Transverse colon (tissue), 4 donors: ENCODE data around the gene REL.

Experiments used
- CTCF ChIP-seq, 5 experiments: fragments of 200-600 bp in 3 of 5; fragments of 450-650 bp in 2 of 5; sonication (generic) in 3 of 5; IDR thresholded peaks; 1 replicate in 2 of 5; 2 replicates in 3 of 5; pipeline ENCODE4 v1.5.1; 2016 to 2017; ENCODE audit warnings: antibody characterized with exemption in 5 of 5, inconsistent platforms in 3 of 5, mild to moderate bottlenecking in 2 of 5, moderate library complexity in 1 of 5
- EP300 ChIP-seq: sonication (generic); formaldehyde crosslinking; IDR thresholded peaks from one replicate; pipeline ENCODE4 v1.6.1; 2017; ENCODE audit warnings: antibody characterized with exemption, low read depth
- POLR2A ChIP-seq: fragments of 450-650 bp; IDR thresholded peaks from one replicate; pipeline ENCODE4 v1.6.1; 2016; ENCODE audit warnings: antibody characterized with exemption, mild to moderate bottlenecking, moderate library complexity
- POLR2AphosphoS5 ChIP-seq, 3 donors: sonication (generic); formaldehyde crosslinking; IDR thresholded peaks; one replicate each; pipeline ENCODE4 v1.6.1; 2016; ENCODE audit warnings: antibody characterized with exemption in 3 of 3

DNA sequence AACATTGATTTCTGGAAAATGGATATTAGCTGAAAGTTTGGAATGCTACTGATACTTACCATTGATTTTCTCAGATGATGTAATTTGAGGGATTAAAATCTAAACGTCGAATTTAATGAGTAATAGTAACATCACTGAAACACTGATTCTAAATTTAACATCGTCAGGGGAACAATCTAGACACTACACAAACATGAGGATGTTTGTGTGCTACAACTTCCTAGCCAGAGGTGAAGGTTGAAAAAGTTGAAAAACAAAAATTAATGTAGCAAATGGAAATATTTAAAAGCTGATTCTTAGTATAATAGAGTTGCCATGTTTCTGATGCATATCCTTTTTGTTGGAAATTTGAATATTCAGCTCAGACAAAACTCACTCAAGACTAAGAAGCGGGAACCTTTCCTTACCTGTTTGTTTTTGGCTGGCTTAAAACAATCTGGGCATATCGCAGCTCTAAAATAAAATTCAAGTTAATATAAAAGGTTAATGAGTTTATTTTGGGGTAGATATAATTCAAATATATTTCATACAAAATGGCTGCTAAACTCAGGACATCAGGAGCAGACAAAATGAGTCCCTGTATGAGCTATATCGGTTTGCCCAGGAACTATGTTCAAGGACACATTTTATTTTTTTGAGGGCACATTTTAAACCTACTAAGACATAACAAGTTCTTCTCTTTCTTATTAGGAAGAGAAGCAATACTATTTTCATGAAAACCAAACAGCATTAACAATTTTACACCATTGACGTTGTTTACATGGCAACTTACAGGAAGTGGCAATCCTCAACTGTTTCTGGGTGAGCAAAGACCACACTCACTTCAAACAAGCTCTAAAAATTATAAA lies 83.5 kb downstream of the REL start:
- TF ChIP-seq EP300 (no peak), POLR2A (no peak), CTCF (IDR thresholded peaks at IDR 0.05) (no peak), POLR2AphosphoS5 (IDR thresholded peaks at IDR 0.05) (no peak)
